ENCODE data around the gene GSC2. TPM values are rescaled to one million over a fixed set of nuclear protein-coding genes. Genes with fewer than 3 reads are reported as not detected.

Gene GSC2
- total and polyA plus RNA-seq, 8 donors = not detected

- intact Hi-C loops (cut with DNase I; ENCODE audit: low total_unique reads) = no loop called here
- H3K27me3 ChIP-seq = no peaks in the 10 kb centered on the region
- H3K9me3 ChIP-seq = no peaks in the 10 kb centered on the region
- no peak overlapping the region for H3K27ac ChIP-seq
- TF ChIP-seq CTCF (IDR thresholded peaks at IDR 0.05) = no peak
- TF ChIP-seq EP300 (IDR thresholded peaks at IDR 0.05) = no peak
- no peak for TF ChIP-seq POLR2AphosphoS5 (IDR thresholded peaks at IDR 0.05)
- TF ChIP-seq POLR2A (IDR thresholded peaks at IDR 0.05) = no peak
- WGBS, 5 donors = 83 to 88% (median 85%) methylated on average over 15 to 23 of the region's 23 CpGs
- H3K4me3 ChIP-seq = no peak overlapping the region
- DNase-seq = no peak
- peaks cover 0 to 57% (median 27%) of the 10 kb centered on the region in 4 donors for H3K36me3 ChIP-seq
- H3K4me1 ChIP-seq = no peaks in the 10 kb centered on the region
Observed at GRCh38 chr22:19195796-19196731, 46.0 kb upstream of the GSC2 start.

- H3K4me1 ChIP-seq = no peaks in the 10 kb centered on the region
- no peak overlapping the region for H3K27ac ChIP-seq
- no peaks in the 10 kb centered on the region for H3K27me3 ChIP-seq
- TF ChIP-seq EP300 (IDR thresholded peaks at IDR 0.05) (no peak), POLR2A (IDR thresholded peaks at IDR 0.05) (no peak), POLR2AphosphoS5 (IDR thresholded peaks at IDR 0.05) (no peak), CTCF (IDR thresholded peaks at IDR 0.05) (no peak)
- intact Hi-C loops (cut with DNase I; ENCODE audit: low total_unique reads) = no loop called here
- DNase-seq = no peak
- no peak overlapping the region for H3K4me3 ChIP-seq
- 93 to 95% (median 94%) methylated on average over 9 to 16 of the region's 16 CpGs for WGBS, 5 donors
- peaks cover 0 to 49% (median 26%) of the 10 kb centered on the region in 4 donors for H3K36me3 ChIP-seq
- no peaks in the 10 kb centered on the region for H3K9me3 ChIP-seq
Observed at GRCh38 chr22:19194766-19195536, 44.9 kb upstream of the GSC2 start.

- WGBS, 5 donors = 91 to 97% (median 95%) methylated on average over 6 of the region's 6 CpGs
- no peaks in the 10 kb centered on the region for H3K4me1 ChIP-seq
- no peaks in the 10 kb centered on the region for H3K9me3 ChIP-seq
- no peak overlapping the region for H3K4me3 ChIP-seq
- H3K27ac ChIP-seq = no peak overlapping the region
- peaks cover 0 to 39% (median 22%) of the 10 kb centered on the region in 4 donors for H3K36me3 ChIP-seq
- TF ChIP-seq CTCF (IDR thresholded peaks at IDR 0.05) = no peak
- no peak for TF ChIP-seq POLR2A (IDR thresholded peaks at IDR 0.05)
- TF ChIP-seq POLR2AphosphoS5 (IDR thresholded peaks at IDR 0.05) = no peak
- no peak for TF ChIP-seq EP300 (IDR thresholded peaks at IDR 0.05)
- intact Hi-C loops (cut with DNase I; ENCODE audit: low total_unique reads) = no loop called here
- no peak for DNase-seq
- no peaks in the 10 kb centered on the region for H3K27me3 ChIP-seq
Observed at GRCh38 chr22:19193879-19194278, 43.8 kb upstream of the GSC2 start.
